ENCODE results near the gene LSP1.

DNA sequence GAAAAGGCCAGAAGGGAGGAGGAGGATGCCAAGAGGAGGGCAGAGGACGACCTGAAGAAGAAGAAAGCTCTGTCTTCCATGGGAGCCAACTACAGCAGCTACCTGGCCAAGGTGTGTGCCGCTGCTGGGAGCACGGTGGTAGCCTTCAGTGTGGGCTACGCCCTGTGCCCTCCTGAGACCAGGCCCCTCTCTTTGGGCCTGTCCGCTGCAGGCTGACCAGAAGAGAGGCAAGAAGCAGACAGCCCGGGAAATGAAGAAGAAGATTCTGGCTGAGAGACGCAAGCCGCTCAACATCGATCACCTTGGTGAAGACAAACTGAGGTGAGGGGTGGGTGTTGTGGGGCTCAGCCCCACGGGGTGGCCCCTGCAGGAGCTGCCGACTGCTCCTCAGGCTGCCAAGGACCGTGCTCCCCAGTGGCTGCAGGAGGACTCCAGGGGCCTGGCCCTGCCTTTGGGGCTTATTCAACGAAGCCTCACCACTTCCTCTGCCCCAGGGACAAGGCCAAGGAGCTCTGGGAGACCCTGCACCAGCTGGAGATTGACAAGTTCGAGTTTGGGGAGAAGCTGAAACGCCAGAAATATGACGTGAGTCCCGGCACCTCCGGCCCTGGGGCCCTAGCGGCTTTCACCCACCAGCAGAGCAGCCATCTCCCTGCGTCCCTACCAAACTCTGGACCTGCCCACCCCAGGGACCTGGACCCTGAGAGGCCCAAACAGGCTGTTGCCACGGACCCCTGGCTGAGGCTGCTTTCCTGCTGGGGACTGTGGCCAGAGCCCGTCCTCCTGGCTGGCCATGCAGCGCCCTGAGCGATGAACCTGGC, 81.7 kb downstream of the LSP1 start:
- TF ChIP-seq POLR2AphosphoS5 (IDR thresholded peaks at IDR 0.05; ENCODE audit: low read depth, low read length) (no peak), POLR2A (IDR thresholded peaks at IDR 0.05; ENCODE audit: control extremely low read depth in 1 of 2, low read depth in 2 of 2, low read length in 2 of 2) (no peak), TAF1 (IDR thresholded peaks at IDR 0.05; ENCODE audit: low read depth, low read length) (no peak), GTF2F1 (IDR thresholded peaks at IDR 0.05; ENCODE audit: borderline replicate concordance, low read depth, low read length) (no peak), JUN (IDR thresholded peaks at IDR 0.05; ENCODE audit: low read depth, low read length) (no peak), SP1 (IDR thresholded peaks at IDR 0.05; ENCODE audit: low read depth, low read length) (no peak), NRF1 (IDR thresholded peaks at IDR 0.05; ENCODE audit: low read depth, low read length) (no peak), EGR1 (IDR thresholded peaks at IDR 0.05; ENCODE audit: borderline replicate concordance, low read depth, low read length) (no peak), TEAD4 (IDR thresholded peaks at IDR 0.05; ENCODE audit: low read depth, low read length) (no peak), CTBP2 (IDR thresholded peaks at IDR 0.05; ENCODE audit: borderline replicate concordance, insufficient read depth, insufficient read length, low read length) (no peak)
- TF ChIP-seq, protein P1, sequence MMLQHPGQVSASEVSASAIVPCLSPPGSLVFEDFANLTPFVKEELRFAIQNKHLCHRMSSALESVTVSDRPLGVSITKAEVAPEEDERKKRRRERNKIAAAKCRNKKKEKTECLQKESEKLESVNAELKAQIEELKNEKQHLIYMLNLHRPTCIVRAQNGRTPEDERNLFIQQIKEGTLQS (IDR thresholded peaks at IDR 0.05; ENCODE audit: insufficient read depth, low read depth, low read length), result no peak
- TF ChIP-seq, protein P2, sequence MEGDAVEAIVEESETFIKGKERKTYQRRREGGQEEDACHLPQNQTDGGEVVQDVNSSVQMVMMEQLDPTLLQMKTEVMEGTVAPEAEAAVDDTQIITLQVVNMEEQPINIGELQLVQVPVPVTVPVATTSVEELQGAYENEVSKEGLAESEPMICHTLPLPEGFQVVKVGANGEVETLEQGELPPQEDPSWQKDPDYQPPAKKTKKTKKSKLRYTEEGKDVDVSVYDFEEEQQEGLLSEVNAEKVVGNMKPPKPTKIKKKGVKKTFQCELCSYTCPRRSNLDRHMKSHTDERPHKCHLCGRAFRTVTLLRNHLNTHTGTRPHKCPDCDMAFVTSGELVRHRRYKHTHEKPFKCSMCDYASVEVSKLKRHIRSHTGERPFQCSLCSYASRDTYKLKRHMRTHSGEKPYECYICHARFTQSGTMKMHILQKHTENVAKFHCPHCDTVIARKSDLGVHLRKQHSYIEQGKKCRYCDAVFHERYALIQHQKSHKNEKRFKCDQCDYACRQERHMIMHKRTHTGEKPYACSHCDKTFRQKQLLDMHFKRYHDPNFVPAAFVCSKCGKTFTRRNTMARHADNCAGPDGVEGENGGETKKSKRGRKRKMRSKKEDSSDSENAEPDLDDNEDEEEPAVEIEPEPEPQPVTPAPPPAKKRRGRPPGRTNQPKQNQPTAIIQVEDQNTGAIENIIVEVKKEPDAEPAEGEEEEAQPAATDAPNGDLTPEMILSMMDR (IDR thresholded peaks at IDR 0.05; ENCODE audit: control extremely low read depth in 1 of 3, insufficient read depth in 1 of 3, low read depth in 1 of 3, low read length in 3 of 3), result no peak
- TF ChIP-seq, protein P3, sequence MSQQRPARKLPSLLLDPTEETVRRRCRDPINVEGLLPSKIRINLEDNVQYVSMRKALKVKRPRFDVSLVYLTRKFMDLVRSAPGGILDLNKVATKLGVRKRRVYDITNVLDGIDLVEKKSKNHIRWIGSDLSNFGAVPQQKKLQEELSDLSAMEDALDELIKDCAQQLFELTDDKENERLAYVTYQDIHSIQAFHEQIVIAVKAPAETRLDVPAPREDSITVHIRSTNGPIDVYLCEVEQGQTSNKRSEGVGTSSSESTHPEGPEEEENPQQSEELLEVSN (IDR thresholded peaks at IDR 0.05), result no peak

Measured in H1 (cell line).